PFSK-1 (cell line): ENCODE results near the gene ABCA5.

Experiments used
- POLR2AphosphoS5 ChIP-seq: IDR thresholded peaks from 2 replicates; pipeline ENCODE4 v1.6.1; 2012; ENCODE audit warnings: low read depth, mild to moderate bottlenecking, control low read depth, low read length, moderate library complexity
- TAF1 ChIP-seq: IDR thresholded peaks from 2 replicates; pipeline ENCODE4 v1.6.1; 2012; ENCODE audit warnings: low read length, control low read depth, borderline replicate concordance; ENCODE audit not compliant: insufficient read depth

DNA sequence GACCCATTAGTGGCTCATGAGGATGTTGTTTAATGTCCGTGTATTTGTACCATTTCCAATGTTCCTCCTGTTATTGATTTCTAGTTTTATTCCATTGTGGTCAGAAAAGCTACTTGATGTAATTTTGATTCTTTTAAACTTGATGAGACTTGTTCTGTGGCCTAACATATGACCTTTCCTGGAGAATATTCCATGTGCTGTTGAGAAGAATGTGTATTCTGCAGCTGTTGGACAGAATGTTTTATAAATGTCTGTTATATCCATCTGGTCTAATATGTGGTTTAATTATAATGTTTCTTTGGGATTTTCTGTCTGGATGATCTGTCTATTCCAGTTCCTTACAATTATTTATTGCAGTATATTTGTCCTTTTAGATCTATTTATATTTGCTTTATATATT is 95.4 kb downstream of the ABCA5 start:
- TF ChIP-seq POLR2AphosphoS5 (no peak), TAF1 (no peak)
